ENCODE data around the gene LRIF1. TPM values are rescaled to one million over a fixed set of nuclear protein-coding genes. Genes with fewer than 3 reads are reported as not detected.

The LRIF1 gene
- total RNA-seq, 4 donors from 2014 or later: 6.0 to 10.7 (median 7.5) TPM

- Histone ChIP-seq H3K9me3 (no peaks in the 10 kb centered on the region), H3K36me3 (peaks cover 0 to 4% (median 0%) of the 10 kb centered on the region in 3 donors), H3K4me1 (no peaks in the 10 kb centered on the region), H3K27ac (no peak overlapping the region), H3K4me3 (no peak overlapping the region), H3K27me3 (no peaks in the 10 kb centered on the region)
- TF ChIP-seq, protein P1, sequence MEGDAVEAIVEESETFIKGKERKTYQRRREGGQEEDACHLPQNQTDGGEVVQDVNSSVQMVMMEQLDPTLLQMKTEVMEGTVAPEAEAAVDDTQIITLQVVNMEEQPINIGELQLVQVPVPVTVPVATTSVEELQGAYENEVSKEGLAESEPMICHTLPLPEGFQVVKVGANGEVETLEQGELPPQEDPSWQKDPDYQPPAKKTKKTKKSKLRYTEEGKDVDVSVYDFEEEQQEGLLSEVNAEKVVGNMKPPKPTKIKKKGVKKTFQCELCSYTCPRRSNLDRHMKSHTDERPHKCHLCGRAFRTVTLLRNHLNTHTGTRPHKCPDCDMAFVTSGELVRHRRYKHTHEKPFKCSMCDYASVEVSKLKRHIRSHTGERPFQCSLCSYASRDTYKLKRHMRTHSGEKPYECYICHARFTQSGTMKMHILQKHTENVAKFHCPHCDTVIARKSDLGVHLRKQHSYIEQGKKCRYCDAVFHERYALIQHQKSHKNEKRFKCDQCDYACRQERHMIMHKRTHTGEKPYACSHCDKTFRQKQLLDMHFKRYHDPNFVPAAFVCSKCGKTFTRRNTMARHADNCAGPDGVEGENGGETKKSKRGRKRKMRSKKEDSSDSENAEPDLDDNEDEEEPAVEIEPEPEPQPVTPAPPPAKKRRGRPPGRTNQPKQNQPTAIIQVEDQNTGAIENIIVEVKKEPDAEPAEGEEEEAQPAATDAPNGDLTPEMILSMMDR (IDR thresholded peaks at IDR 0.05): no peak
- TF ChIP-seq POLR2A (IDR thresholded peaks at IDR 0.05): no peak
- DNase-seq: no peak
Observed at GRCh38 chr1:110902820-110903463, 60.8 kb downstream of the LRIF1 start.

- no peak for DNase-seq
- Histone ChIP-seq H3K9me3 (no peaks in the 10 kb centered on the region), H3K36me3 (peaks cover 0 to 4% (median 0%) of the 10 kb centered on the region in 3 donors), H3K27me3 (no peaks in the 10 kb centered on the region), H3K27ac (no peak overlapping the region), H3K4me1 (peaks cover 0 to 7% (median 0%) of the 10 kb centered on the region in 4 donors), H3K4me3 (no peak overlapping the region)
- TF ChIP-seq, protein P1 (IDR thresholded peaks at IDR 0.05): no peak
- no peak for TF ChIP-seq POLR2A (IDR thresholded peaks at IDR 0.05)
Observed at GRCh38 chr1:110899458-110899843, 64.3 kb downstream of the LRIF1 start.

DNA sequence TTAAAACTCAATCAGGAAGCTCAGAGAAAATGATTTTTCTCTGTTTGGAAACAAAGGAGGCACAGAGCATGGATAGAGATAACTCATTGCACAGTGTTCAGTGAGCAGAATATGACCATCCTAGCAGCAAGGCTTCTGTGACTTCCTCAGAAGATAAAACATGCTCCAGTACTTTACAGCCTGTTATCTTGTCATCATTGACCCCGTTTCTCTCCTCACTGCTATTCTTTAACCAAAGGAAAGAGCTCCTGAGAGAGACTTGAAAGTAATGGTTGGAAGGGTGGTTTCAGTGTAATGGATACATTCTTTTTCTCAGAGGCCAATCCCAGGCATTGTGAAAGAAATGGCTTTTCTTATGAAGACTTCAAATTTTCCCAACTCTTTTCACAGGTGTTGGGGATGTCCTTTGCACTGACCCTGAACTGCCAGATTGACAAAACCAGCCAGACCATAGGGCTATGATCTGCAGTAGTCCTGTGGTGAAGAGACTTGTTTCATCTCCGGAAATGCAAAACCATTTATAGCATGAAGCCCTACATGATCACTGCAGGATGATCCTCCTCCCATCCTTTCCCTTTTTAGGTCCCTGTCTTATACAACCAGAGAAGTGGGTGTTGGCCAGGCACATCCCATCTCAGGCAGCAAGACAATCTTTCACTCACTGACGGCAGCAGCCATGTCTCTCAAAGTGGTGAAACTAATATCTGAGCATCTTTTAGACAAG is 64.8 kb downstream of the LRIF1 start:
- TF ChIP-seq, protein P1 (IDR thresholded peaks at IDR 0.05): no peak
- TF ChIP-seq POLR2A (IDR thresholded peaks at IDR 0.05): no peak
- H3K4me1 ChIP-seq: peaks cover 0 to 7% (median 0%) of the 10 kb centered on the region in 4 donors
- H3K27ac ChIP-seq: no peak overlapping the region
- H3K27me3 ChIP-seq: no peaks in the 10 kb centered on the region
- peaks cover 0 to 4% (median 0%) of the 10 kb centered on the region in 3 donors for H3K36me3 ChIP-seq
- no peak for DNase-seq
- H3K9me3 ChIP-seq: no peaks in the 10 kb centered on the region
- no peak overlapping the region for H3K4me3 ChIP-seq

- Histone ChIP-seq H3K4me3 (no peak overlapping the region), H3K36me3 (peaks cover 0 to 4% (median 0%) of the 10 kb centered on the region in 3 donors), H3K27me3 (no peaks in the 10 kb centered on the region), H3K27ac (peak overlapping the region in 1 of 4 donors; percentile 0), H3K9me3 (no peaks in the 10 kb centered on the region), H3K4me1 (peaks cover 0 to 7% (median 0%) of the 10 kb centered on the region in 4 donors)
- DNase-seq: no peak
- TF ChIP-seq, protein P1 (IDR thresholded peaks at IDR 0.05): no peak
Observed at GRCh38 chr1:110897681-110898080, 66.0 kb downstream of the LRIF1 start.

Other genes starting within 250 kb of the LRIF1 start
- 100 to 1,000 TPM in 1 of 4 donors, 10 to 100 TPM in 2, 1 to 10 TPM in 1; 6.9 to 166 (median 33.3) TPM for gene CD53, start 90.8 kb downstream of the LRIF1 start, total RNA-seq
- gene DRAM2, start 176.2 kb upstream of the LRIF1 start, total RNA-seq: 10 to 100 TPM; 28.9 to 64.2 (median 48.5) TPM
- gene CEPT1, start 176.3 kb upstream of the LRIF1 start, total RNA-seq: 10 to 100 TPM; 38.7 to 56.9 (median 43.8) TPM
- 100 to 1,000 TPM in 1 of 4 donors, 10 to 100 TPM in 3; 71.3 to 220 (median 86.5) TPM for gene DENND2D, start 236.7 kb upstream of the LRIF1 start, total RNA-seq

All from Peyer's patch (tissue), 4 donors.